Measurements from ENCODE around the gene TNPO2.

Gene TNPO2

GRCh38 chr19:12670159-12670928 lies 53.4 kb downstream of the TNPO2 start:
- TF ChIP-seq TAF1 (IDR thresholded peaks at IDR 0.05; ENCODE audit: borderline replicate concordance, insufficient read depth, low read length), result no peak
- TF ChIP-seq POLR2AphosphoS5 (IDR thresholded peaks at IDR 0.05; ENCODE audit: low read depth, low read length), result peak; percentile 51

DNA sequence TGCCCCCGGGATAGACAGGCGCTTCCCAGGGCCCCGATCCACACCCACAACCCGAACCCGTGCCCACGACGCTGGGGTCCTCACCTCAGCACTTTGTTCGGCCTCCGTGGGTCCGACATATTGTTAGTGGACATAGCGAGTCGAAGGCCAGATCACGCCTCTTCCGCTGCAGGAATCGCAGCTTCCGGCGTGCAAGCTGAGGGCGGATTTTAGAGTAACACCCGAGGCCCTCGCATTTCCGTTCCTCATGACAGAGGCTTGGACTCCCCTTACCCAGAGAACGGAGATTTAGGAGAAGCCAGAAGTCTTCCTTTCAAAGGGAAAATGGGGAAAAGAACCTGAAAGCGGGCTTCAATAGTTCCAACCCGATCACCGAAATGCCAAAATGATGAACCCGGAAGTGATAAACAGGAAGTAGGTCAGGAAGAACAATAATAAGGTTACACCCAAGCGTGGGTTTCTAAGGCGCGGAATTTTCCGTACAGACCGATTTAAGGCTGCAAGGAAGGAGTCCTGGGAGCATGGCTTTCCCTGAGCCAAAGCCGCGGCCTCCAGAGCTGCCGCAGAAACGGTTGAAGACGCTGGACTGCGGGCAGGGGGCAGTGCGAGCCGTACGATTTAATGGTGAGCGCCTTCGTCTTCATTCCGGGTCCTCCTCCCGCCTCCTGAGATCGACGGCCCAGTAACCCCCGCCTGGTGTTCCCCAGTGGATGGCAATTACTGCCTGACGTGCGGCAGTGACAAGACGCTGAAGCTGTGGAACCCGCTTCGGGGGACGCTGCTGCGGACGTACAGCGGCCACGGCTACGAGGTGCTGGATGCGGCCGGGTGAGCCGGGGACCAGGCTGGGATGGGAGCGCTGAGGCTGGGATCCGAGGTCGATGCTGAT lies 54.2 kb downstream of the TNPO2 start:
- TF ChIP-seq TAF1 (IDR thresholded peaks at IDR 0.05; ENCODE audit: borderline replicate concordance, insufficient read depth, low read length) (peak; percentile 57; the same call in 1 of the 2 replicates), FOXP2 (optimal IDR thresholded peaks at IDR 0.05; ENCODE audit: borderline replicate concordance, extremely low read depth, extremely low read length, insufficient read depth) (peak; percentile 37), SIN3A (IDR thresholded peaks at IDR 0.05; ENCODE audit: borderline replicate concordance, insufficient read depth, low read length) (no peak), POLR2AphosphoS5 (IDR thresholded peaks at IDR 0.05; ENCODE audit: low read depth, low read length) (no peak; the same call in 1 of the 2 replicates)
- TF ChIP-seq, protein P1, sequence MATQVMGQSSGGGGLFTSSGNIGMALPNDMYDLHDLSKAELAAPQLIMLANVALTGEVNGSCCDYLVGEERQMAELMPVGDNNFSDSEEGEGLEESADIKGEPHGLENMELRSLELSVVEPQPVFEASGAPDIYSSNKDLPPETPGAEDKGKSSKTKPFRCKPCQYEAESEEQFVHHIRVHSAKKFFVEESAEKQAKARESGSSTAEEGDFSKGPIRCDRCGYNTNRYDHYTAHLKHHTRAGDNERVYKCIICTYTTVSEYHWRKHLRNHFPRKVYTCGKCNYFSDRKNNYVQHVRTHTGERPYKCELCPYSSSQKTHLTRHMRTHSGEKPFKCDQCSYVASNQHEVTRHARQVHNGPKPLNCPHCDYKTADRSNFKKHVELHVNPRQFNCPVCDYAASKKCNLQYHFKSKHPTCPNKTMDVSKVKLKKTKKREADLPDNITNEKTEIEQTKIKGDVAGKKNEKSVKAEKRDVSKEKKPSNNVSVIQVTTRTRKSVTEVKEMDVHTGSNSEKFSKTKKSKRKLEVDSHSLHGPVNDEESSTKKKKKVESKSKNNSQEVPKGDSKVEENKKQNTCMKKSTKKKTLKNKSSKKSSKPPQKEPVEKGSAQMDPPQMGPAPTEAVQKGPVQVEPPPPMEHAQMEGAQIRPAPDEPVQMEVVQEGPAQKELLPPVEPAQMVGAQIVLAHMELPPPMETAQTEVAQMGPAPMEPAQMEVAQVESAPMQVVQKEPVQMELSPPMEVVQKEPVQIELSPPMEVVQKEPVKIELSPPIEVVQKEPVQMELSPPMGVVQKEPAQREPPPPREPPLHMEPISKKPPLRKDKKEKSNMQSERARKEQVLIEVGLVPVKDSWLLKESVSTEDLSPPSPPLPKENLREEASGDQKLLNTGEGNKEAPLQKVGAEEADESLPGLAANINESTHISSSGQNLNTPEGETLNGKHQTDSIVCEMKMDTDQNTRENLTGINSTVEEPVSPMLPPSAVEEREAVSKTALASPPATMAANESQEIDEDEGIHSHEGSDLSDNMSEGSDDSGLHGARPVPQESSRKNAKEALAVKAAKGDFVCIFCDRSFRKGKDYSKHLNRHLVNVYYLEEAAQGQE (IDR thresholded peaks at IDR 0.05; ENCODE audit: insufficient read depth in 1 of 2, low read depth in 2 of 2, low read length in 2 of 2), result no peak

DNA sequence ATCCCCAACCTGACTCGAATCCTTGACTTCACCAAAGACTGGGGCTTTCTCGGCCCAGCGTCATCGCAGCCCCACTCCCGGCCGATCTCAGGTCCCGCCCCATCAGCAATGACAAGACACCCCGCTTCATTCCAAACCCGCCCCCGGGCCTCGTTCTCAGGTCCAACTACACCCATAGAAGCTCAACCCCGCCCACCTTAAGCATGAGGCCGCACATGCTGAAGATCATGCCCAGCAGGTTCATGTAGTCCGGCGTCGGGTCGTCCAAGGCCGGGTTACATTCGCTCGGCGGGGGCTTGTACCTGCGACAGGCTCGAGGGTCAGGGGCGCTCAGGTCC lies 54.8 kb downstream of the TNPO2 start:
- TF ChIP-seq, protein P1 (IDR thresholded peaks at IDR 0.05; ENCODE audit: insufficient read depth in 1 of 2, low read depth in 2 of 2, low read length in 2 of 2), result no peak
- TF ChIP-seq FOXP2 (optimal IDR thresholded peaks at IDR 0.05; ENCODE audit: borderline replicate concordance, extremely low read depth, extremely low read length, insufficient read depth) (no peak), SIN3A (IDR thresholded peaks at IDR 0.05; ENCODE audit: borderline replicate concordance, insufficient read depth, low read length) (no peak), TAF1 (IDR thresholded peaks at IDR 0.05; ENCODE audit: borderline replicate concordance, insufficient read depth, low read length) (no peak), POLR2AphosphoS5 (IDR thresholded peaks at IDR 0.05; ENCODE audit: low read depth, low read length) (no peak)

GRCh38 chr19:12668346-12668745 lies 55.4 kb downstream of the TNPO2 start:
- TF ChIP-seq SIN3A (IDR thresholded peaks at IDR 0.05; ENCODE audit: borderline replicate concordance, insufficient read depth, low read length), result no peak
- no peak for TF ChIP-seq TAF1 (IDR thresholded peaks at IDR 0.05; ENCODE audit: borderline replicate concordance, insufficient read depth, low read length)
- TF ChIP-seq POLR2AphosphoS5 (IDR thresholded peaks at IDR 0.05; ENCODE audit: low read depth, low read length), result no peak
- TF ChIP-seq, protein P1 (IDR thresholded peaks at IDR 0.05; ENCODE audit: insufficient read depth in 1 of 2, low read depth in 2 of 2, low read length in 2 of 2), result no peak
- no peak for TF ChIP-seq FOXP2 (optimal IDR thresholded peaks at IDR 0.05; ENCODE audit: borderline replicate concordance, extremely low read depth, extremely low read length, insufficient read depth)

GRCh38 chr19:12667731-12668302 lies 55.9 kb downstream of the TNPO2 start:
- TF ChIP-seq TAF1 (IDR thresholded peaks at IDR 0.05; ENCODE audit: borderline replicate concordance, insufficient read depth, low read length) (no peak), FOXP2 (optimal IDR thresholded peaks at IDR 0.05; ENCODE audit: borderline replicate concordance, extremely low read depth, extremely low read length, insufficient read depth) (no peak), POLR2AphosphoS5 (IDR thresholded peaks at IDR 0.05; ENCODE audit: low read depth, low read length) (no peak), SIN3A (IDR thresholded peaks at IDR 0.05; ENCODE audit: borderline replicate concordance, insufficient read depth, low read length) (no peak)
- TF ChIP-seq, protein P1 (IDR thresholded peaks at IDR 0.05; ENCODE audit: insufficient read depth in 1 of 2, low read depth in 2 of 2, low read length in 2 of 2), result no peak
